D721Med (cell line): ENCODE results near the gene GDAP2.

Experiments used
- DNase-seq: peaks from one replicate; pipeline ENCODE4 v3.0.0; 2011; ENCODE audit warnings: low spot score; ENCODE audit not compliant: insufficient read length
- FAIRE-seq: peaks from 2 replicates; lab custom pipeline; 2011; peaks lifted over from hg19 to GRCh38; lab: Jason Lieb, UNC
- TF ChIP-seq, protein P1 (sequence below): IDR thresholded peaks from 2 replicates; pipeline ENCODE4 v1.5.1; 2012; ENCODE audit warnings: mild to moderate bottlenecking, control low read depth; ENCODE audit not compliant: insufficient read depth; ENCODE audit errors: missing control alignments

The GDAP2 gene

DNA sequence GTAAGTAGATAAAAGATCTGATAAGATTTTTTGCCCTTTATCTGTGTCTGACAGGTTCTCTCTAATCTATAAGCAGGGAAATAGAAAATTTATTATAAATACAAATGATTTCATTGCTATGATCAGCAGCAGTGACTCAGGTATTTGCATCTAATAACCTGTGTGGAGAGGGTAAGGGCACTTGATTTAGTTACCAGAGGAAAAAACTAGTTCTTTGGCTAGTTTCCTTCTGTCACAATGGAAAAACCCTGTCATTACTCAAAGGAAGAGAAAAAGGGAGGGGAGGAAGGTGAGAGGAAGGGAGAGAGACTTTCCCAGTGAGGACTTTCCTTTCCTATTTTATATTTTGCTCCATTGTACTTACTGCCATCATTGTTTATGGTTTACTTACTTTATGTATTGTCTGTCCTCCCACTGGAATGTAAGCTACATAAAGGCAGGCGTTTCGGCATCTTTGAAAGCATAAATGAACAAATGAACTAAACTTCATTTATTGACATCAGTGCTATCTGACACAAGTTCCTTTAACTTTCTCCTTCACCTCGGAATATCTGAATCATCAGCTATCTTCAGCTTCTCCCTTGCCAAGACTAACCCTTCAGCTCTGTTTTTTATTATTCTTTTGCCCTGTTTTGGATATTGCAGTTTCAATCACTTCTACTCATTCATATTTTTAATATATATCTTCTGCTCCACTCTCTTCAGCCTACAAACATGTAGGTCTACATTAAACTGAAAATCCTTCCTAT lies 35.0 kb upstream of the GDAP2 start:
- TF ChIP-seq, protein P1, sequence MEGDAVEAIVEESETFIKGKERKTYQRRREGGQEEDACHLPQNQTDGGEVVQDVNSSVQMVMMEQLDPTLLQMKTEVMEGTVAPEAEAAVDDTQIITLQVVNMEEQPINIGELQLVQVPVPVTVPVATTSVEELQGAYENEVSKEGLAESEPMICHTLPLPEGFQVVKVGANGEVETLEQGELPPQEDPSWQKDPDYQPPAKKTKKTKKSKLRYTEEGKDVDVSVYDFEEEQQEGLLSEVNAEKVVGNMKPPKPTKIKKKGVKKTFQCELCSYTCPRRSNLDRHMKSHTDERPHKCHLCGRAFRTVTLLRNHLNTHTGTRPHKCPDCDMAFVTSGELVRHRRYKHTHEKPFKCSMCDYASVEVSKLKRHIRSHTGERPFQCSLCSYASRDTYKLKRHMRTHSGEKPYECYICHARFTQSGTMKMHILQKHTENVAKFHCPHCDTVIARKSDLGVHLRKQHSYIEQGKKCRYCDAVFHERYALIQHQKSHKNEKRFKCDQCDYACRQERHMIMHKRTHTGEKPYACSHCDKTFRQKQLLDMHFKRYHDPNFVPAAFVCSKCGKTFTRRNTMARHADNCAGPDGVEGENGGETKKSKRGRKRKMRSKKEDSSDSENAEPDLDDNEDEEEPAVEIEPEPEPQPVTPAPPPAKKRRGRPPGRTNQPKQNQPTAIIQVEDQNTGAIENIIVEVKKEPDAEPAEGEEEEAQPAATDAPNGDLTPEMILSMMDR: no peak
- FAIRE-seq (no peak), DNase-seq (no peak)

DNA sequence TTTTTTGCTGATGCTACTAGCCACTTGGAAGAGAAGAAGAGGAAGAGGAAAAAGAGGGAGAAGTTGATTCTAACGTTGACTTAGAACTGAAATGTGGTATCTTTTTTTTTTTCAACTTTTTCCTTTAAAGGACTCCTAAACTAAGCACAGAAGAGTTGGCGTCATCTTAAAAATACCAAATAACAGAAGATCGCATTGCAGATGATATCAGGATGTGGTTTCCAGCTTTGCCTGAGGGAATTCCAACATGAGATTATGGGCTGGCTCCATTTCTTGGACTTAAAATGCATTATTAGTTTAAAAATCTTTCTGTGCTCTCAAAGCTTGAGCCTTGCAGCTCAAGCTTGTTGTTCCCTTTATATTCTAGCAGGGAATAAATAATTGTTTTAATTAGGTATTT lies 29.9 kb upstream of the GDAP2 start:
- DNase-seq (no peak), FAIRE-seq (no peak)

DNA sequence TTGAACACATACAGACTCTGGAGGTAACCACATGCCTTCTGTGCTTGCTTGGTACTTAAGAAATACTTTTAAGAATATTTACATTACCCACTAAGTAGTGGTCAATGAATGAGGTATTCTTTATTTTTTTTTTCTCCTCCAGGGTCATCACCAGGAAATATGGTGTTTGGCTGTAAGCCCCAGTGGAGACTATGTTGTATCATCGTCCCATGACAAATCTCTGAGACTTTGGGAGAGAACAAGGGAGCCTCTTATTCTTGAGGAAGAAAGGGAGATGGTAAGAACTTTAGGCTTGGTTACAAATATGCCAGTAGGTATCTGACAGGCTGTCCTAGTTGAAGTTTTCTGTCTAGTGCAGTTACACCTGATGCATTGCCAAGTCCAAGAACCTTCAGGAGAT lies 23.0 kb upstream of the GDAP2 start:
- FAIRE-seq: no peak
- no peak for DNase-seq
- TF ChIP-seq, protein P1: no peak

More for the DNA sequence above, 29.9 kb upstream of the GDAP2 start:
- TF ChIP-seq, protein P1: no peak

DNA sequence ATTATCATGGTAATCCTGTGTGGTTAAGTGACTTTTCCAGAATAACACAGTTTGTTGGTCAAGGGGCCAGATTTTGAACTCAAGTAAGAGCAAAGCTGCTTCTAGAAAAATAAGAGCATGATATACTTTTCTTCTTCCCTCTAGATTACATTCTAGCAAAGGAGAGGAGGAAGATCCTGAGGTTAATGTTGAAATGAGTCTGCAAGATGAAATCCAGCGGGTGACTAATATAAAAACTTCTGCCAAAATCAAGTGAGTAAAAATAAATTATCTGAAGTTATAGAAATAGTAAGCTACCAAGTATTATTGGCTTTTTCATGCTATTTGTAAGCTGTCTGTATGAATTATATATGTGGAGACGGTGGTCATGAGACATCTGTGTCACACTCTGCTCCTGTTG lies 12.9 kb upstream of the GDAP2 start:
- TF ChIP-seq, protein P1: no peak
- FAIRE-seq (no peak), DNase-seq (no peak)

DNA sequence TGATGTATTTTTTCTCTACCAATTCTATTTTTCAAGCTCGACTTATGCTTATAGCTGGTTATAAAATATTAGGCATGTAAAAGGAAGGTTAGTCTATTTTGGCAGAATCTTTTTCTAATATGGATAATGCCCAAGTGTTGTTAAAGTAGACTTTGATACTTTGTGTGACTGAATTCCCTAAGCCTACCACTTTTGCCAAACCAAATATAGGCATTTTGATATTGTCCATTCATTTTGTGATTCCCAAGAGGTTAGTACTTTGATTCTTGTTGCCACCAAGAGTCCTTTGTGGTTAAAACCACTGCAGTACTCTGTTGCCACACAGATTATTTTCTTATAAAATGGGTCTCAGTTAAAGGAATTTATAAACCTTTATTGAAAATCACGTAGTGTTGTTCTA lies 4.3 kb upstream of the GDAP2 start:
- DNase-seq: no peak
- no peak for FAIRE-seq
- TF ChIP-seq, protein P1: no peak

DNA sequence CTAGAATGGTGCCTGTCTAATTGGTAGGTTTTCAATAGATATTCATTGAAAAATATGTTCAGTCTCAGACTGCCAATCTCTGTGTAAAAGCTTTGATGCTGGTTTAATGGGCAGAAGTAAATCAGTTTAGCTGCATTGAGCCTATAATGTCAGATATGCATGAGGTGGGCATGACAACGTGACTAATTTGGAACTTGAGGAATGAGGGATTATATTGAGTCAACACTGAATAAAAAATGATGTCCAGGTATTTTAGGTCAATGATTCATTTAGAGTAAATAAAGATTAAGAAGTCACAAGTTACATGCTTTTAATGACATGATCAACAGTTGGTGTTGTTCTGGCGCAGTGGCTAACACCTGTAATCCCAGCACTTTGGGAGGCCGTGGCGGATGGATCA lies 3.2 kb upstream of the GDAP2 start:
- FAIRE-seq (no peak), DNase-seq (no peak)
- TF ChIP-seq, protein P1: no peak

DNA sequence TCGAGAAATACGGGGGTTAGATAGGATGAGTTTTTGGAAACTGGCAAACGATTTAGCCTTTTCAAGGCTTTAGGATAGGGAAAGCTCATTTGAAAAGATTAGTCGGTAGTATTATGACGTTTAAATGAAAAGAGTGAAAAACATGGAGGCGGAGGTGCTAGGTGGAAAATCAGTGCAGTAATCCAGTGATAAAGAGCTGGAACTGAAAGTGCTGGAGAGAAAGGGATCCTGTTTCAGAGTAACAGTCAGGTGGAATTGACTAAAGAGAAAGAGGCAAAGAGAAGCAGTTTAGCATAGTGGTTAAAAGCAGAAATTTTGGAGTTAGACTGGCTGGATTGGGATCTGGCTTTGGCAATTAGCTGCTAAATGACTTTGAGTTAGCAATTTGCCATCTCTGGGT lies 1.1 kb upstream of the GDAP2 start:
- TF ChIP-seq, protein P1: no peak
- FAIRE-seq (no peak), DNase-seq (no peak)
